NCI-H510A treated with DMSO at 0.1 percent for 48 hours (cell line): Measurements from ENCODE around the gene CDCA3.
A peak's percentile ranks its signal among the peaks of the same experiment; 100 is the strongest.
"Not testable (repeated sequence)": the region's sequence is repeated elsewhere in the genome, so short reads cannot be mapped to it uniquely, and the experiment has no call there.

Source experiments
- DNase-seq: peaks from one replicate; lab custom pipeline; 2025; lab: John Stamatoyannopoulos, UW

CDCA3 gene

DNA sequence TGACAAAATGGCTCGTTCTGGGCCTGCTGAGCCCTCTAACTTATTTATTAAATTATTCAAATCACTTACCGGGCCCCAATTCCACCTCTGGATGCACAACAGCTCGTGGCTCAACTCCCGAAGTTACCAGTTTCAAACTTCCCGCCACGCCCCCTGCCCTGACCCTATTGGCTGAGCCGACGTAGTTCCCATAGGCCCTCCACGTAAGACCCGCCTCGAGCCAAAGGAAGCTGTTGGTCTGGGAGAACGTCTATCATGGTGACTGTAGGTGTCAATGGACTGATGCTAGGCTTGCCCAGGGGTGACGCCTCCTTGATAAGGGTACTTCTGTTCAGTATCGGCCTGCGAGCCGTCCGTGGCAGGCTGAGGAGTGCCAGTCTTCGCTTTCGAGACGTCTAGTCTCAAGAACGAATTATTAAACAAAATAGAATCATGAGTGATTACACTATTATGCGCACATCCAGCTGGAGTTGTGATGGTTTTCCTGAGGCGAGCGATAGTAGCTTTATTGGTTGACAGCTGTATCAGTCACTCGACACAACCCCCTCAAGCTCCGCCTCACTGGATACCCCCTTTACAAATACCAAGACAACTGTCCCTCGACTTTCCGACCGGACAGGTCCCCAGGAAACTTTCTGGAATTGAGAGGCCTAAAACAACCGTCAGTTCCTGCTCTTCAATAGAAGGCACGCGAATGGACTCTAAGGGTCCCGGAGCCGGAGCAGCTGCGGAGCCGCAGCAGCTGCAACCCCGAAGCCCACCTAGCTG lies at the start of gene CDCA3:
Gene CDCA3 (minus strand): TSS at position 134 of the 768 bp plus-strand sequence. CDS start 334 bp downstream, outside the sequence.
- DNase-seq: peak; percentile 94

DNA sequence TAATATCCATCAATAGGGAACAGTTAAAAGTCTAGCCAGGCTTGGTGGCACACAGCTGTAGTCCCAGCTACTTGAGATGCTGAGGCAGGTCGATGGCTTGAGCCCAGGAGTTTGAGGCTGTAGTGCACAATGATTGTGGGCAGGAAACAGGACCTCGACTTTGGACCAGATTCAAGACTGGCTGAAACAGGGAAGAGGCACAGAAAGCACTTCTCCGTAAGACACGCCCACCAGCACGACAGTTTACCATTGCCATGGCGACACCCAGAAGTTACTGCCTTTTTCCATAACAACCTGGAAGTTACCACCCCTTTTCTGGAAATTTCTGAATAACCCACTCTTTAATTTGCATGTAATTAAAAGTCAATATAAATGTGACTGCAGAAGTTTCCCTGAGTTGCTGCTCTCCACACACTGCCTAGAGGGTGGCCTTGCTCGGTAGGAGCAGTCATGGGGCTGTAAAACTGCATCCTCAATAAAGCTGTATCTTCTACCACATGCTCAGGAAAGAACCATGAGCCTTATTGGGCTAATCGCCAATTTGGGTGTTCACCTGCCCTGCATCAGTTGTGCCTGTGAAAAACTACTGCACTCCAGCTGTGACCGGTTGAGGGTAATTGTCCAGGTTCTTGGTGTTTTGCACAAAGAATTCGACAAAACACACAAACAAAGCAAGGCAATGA lies 48.9 kb upstream of the CDCA3 start:
- DNase-seq: no peak

DNA sequence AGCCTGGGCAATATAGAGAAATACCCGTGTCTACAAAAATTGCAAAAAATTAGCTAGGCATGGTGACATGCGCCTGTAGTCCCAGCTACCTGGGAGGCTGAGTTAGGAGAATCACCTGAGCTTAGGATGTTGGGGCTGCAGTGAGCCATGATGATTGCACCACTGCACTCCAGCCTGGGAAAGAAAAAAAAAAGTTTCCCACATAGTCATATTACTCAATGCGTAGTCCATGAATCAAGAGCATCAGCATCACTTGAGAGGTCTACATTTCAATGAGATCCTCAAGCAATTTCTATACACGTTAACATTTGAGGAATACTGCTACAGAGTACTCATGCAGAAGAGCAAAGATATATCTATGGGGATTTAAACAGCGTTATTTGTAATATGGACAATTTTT lies 48.3 kb upstream of the CDCA3 start:
- DNase-seq: no peak

DNA sequence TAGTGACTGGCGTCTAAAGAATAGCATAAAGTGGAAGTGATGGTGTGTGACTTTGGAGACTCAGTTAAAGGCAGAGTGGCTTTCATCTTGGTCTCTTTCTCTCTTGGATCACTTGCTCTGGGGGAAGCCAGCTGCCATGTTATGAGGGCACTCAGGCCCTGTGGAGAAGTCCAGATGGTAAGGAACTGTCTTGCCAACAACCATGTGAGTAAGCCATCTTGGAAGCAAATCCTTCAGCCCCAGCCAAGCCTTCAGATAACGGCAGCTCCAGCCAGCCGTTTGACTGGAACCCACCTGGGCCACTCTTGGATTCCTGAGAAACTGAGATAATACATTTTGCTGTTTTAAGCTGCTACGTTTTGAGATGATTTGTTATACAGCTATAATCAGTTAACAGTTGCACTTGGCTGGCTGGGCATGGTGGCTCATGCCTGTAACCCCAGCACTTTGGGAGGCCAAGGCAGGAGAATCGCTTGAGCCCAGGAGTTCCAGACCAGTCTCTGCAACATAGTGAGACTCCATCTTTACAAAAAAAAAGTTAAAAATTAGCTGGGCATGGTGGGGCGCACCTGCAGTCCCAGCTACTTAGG lies 45.9 kb upstream of the CDCA3 start:
- DNase-seq: no peak

DNA sequence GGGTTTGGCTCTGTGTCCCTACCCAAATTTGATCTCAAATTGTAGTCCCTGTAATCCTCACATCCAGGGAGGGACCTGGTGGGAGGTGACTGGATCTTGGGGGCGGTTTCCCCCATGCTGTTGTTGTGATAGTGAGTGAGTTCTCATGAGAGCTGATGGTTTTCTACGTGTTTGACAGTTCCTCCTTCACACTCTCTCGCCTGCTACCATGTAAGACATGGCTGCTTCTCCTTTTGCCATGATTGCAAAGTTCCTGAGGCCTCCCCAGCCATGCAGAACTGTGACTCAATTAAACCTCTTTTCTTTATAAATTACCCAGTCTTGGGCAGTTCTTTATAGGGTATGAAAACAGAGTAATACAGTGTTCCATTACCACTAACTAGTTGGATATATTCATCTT lies 43.2 kb upstream of the CDCA3 start:
- DNase-seq: no peak

DNA sequence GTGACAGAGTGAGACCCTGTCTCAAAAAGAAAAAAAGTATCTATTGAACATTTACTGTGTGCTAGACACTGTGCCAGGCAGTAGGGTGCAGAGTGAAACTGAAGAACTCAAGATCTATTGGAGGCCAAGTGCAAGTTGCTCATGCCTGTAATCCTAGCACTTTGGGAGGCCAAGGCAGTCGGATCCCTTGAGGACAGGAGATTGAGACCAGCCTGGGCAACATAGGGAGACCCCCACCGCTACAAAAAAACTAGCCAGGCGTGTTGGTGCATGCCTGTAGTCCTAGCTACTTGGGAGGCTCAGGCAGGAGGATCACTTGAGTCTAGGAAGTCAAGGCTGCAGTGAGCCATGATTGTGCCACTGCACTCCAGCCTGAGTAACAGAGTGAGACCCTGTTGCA lies 41.6 kb upstream of the CDCA3 start:
- not testable (repeated sequence) for DNase-seq

DNA sequence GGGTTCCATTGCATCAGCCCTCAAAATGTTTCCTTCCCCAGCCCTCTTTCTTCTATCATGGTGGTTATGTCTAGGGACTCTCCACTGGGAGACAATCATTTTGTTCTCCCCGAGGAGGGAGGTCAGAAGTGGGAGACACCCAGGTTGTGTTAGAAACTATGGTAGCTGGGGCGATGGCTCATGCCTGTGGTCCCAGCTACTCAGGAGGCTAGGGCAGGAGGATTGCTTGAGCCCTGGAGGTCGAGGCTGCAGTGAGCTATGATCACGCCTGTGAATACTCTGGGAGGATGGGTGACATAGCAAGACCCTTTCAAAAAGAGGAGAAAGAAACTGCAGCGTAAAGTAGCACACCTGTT lies 40.5 kb upstream of the CDCA3 start:
- DNase-seq: no peak

DNA sequence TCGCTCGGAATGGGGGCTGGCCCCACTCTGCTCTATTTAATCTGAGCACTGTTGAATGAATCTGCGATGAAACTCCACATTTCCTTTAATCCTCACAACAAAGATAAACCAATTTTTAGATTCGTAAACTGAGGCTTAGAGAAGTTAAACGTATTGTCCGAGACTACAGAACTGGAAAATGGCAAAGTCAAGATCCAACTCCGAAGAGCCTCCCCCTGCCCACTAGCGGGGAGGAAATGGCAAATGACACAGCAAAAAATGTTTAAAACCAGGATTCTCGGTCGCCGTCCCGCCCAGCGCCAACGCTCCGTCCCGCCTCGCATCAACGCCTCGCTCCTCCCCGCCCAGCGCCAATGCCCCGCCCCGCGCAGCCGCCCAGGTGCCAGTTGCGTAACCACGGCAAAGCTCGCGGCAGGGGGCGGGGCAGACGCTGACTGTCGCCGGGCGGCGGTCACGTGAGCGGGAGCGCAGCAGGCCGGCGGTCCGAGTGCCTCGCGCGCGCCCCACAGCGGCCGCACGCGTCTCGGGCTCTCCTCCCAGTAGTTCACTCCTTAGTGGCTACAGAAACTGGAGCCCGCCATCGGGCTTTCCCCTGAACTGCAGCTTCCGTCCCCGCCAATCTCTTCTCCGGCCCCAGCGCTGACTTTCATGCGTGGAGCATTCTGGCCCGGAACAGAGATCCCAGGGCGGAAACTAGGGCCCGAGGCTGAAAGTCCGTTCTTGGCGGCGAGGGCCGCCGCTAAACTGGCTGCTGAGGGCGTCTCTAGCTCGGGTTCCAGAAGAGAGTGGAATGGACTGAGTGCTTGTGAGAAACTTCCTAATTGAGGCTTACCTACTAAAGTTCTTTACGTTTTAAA lies 39.9 kb upstream of the CDCA3 start:
- peak; percentile 84 for DNase-seq

DNA sequence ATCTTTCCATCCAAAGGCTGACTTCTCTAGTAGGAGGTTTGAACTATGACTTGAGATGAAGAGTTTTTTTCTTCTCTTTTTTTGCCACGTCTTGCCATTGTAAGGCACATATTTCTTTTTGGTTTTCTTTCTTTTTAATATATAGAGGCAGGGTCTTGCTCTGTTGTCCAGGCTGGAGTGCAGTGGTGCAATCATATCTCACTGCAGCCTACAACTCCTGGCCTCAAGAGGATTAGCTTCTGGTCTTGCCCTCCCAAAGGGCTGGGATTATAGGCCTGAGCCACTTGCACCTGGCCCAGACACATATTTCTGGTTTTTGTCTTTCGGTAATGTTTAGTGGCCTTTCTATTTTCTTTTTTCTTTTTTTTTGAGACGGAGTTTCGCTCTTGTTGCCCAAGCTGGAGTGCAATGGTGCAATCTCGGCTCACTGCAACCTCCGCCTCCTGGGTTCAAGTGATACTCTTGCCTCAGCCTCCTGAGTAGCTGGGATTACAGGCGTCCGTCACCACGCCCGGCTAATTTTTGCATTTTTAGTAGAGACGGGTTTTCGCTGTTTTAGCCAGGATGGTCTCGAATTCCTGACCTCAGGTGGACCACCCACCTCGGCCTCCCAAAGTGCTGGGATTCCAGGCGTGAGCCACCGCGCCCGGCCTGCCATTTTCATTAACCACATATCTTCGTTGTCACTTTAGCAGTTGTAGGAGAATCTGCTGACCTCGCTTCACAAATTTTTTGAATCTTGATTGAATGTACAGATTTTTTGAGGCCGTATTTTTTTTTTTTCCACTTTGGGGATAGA lies 38.9 kb upstream of the CDCA3 start:
- DNase-seq: not testable (repeated sequence)

DNA sequence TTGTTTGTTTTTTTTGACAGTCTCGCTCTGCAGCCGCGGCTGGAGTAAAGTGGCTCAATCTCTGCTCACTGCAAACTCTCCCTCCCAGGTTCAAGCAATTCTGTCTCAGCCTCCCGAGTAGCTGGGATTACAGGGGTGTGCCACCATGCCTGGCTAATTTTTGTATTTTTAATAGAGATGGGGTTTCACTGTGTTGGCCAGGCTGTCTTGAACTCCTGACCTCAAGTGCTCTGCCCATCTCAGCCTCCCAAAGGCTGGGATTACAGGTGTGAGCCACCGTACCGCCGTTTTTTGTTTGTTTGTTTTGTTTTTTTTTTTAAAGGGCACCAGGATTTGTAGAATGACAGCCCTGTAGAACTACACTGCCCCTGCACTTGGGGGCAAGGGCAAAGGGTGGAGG lies 37.7 kb upstream of the CDCA3 start:
- DNase-seq: not testable (repeated sequence)

DNA sequence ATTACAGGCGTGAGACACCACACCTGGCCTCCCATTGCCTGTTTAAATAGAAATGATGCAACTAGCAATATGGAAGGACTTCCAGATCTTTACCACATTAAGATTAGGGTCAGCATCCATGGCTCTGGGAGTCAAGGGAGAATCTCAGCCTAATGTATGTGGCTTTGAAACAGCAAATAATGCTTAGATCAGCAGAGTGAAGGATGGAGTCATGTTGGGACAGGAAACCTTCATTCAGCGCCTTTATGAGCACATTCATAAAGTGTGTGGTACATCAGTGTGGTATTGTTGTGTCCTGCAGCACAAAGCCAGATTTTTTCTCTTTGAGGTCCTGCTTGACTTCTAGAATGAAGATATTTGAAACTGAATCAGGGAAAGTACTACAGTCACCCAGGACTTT lies 37.3 kb upstream of the CDCA3 start:
- DNase-seq: no peak

DNA sequence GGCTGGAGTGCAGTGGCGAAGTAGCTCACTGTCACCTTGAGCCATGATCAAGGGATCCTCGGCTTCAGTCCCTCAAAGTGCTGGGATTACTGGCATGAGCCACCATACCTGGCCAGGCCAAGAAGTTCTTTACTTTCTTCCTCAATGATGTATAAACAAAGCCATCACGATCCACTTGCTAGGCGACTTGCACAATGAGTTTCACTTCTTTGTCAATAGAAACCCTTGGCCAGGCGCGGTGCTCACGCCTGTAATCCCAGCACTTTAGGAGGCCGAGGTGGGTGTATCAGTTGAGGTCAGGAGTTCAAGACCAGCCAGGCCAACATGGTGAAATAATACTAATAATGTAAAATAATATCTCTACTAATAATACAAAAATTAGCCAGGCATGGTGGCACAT lies 36.4 kb upstream of the CDCA3 start:
- DNase-seq: no peak

DNA sequence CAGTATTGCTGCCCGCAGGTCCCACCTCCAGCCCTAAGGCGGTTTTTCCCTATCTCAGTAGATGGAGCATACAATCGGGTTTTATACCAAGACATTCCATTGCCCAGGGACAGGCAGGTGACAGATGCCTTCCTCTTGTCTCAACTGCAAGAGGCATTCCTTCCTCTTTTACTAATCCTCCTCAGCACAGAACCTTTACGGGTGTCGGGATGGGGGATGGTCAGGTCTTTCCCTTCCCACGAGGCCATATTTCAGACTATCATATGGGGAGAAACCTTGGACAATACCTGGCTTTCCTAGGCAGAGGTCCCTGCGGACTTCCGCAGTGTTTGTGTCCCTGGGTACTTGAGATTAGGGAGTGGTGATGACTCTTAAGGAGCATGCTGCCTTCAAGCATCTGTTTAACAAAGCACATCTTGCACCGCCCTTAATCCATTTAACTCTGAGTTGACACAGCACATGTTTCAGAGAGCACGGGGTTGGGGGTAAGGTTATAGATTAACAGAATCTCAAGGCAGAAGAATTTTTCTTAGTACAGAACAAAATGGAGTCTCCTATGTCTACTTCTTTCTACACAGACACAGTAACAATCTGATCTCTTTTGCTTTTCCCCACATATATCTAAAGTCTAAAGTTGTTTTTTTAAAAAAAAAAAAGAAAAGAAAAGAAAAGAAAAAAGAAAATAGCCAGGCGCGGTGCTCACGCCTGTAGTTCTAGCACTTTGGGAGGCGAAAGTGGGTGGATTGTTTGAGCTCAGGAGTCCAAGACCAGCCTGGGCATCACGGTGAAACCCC lies 35.3 kb upstream of the CDCA3 start:
- DNase-seq: not testable (repeated sequence)

DNA sequence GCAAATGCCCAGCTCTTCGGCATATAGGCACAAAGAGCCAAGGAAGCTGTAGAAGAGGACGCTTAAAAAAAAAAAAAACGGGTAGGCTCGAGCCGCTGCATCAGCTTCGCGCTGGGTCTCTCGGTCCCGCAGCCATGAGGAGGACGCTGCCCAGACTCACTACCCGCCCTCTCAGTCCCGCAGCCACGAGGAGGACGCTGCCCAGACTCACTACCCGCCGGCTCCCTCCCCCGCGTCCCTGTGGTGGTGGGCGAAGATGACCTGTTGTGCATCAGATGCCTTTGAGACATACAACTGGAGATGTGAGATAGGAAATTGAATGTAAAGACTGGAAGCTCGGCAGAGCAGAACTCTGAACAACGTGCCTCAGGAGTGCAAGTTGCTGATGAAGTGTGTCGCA lies 33.5 kb upstream of the CDCA3 start:
- no peak for DNase-seq

DNA sequence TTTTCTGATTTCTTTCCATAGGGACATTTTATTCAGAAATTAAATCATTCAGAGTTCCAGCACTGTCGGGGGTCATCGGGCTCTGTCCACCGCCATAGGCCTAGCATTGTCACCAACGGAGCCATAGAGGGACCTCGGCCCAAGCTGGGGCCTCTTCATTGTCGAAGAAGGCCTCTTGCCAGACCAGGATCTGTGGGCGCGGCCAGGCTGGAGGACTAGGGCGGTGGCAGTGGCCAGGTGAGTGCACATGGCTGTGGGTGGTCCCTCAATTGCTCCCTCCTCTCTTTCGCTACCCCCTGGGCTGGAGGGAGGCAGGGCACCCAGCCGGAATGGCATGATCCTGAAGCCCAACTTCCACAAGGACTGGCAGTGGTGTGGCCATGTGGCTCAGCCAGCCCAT lies 32.6 kb upstream of the CDCA3 start:
- no peak for DNase-seq

DNA sequence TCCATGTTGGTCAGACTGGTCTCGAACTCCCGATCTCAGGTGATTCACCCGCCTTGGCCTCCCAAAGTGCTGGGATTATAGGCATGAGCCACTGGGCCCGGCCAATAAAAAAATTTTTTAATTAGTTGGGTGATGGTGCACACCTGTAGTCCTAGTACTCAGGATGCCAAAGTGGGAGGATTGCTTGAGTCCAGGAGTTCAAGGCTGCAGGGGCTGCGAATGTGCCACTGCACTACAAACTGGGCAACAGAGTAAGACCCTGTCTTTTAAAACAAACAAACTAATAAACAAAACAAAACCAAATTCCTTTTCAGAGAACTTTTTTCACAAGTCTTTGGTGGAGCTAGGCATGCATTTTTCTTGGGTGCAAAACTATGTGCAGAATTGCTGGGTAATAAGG lies 32.2 kb upstream of the CDCA3 start:
- DNase-seq: no peak

DNA sequence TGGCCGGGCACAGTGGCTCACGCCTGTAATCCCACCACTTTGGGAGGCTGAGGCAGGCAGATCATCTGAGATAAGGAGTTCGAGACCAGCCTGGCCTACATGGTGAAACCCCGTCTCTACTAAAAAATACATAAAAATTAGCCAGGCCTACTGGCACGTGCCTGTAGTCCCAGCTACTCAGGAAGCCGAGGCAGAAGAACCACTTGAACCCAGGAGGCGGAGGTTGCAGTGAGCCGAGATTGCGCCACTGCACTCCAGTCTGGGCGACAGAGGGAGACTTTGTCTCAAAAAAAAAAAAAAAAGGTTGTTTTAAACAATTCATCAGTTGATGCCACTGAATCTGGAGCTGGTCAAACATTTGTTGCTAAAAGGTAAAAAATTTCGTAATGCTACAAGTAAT lies 28.7 kb upstream of the CDCA3 start:
- not testable (repeated sequence) for DNase-seq

DNA sequence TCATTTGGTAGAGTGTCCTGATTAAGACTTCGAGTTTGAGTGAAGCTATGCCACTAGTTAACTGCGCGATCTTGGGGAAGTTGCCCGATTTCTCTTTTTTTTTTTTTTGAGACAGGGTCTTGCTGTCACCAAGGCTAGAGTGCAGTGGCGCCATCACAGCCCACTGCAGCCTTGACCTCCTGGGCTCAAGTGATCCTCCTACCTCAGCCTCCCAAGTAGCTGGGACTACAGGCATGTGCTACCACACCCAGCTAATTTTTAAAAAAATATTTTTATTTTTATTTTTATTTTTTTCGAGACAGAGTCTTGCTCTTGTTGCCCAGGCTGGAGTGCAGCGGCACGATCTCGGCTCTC lies 22.9 kb upstream of the CDCA3 start:
- not testable (repeated sequence) for DNase-seq

DNA sequence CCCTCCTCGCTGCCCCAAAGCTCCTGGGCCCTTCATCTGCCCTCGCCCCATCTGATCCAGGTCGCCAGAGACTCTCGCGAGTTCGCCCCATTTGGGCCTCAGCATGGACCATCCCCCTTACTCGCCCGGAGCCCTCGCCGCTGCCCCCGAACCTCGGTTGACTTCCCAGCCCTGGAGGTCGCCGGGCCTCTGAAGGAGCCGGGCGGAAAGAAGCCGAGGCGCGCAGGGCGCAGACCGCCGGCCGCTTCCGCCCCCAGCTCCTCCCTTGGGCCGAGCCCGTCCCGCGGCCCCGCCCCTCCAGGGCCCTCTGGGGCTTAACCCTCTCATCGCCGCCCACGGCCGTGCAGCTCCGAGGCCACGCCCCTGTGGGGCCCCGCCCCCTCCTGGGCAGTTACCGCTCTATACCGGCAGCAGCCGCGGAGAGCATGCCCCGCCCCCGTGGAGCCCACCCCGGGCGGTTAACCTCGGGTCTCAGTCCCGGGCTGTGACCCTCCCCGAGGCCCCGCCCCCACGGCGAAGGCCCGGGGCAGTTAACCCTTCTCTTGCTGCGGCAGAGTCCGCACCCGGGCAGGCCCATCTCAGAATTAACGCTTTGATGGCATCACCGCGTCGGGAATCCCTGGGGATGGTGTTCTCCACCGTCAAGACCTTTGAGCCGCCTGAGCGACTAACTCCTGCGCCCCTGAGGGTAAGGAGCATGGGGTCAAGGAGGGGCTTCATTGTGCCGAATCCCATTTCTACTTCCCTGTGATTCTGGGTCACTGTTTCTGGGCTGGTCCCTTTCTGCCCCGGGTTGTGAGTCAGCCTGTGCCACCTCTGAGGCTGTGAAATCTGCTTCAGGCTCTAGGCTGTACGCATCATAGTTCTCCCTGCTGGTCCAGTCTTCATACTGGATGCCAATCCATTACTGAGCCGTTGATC lies 22.3 kb upstream of the CDCA3 start, which contains the start of gene SPSB2:
Gene SPSB2 (minus strand): TSS at position 210 of the 921 bp plus-strand sequence. CDS start 402 bp downstream, outside the sequence.
- DNase-seq: peak; percentile 81
